ENCODE measurements around the gene SLIT3.

GRCh38 chr5:168886157-168886556 lies 414.8 kb downstream of the SLIT3 start:
- TF ChIP-seq EP300 (IDR thresholded peaks at IDR 0.05), result no peak
- TF ChIP-seq CTCF (IDR thresholded peaks at IDR 0.05), result no peak
- TF ChIP-seq POLR2A (IDR thresholded peaks at IDR 0.05), result no peak
